PC-9 (cell line): ENCODE data around the gene IKZF3.
"Not testable (repeated sequence)": the region's sequence is repeated elsewhere in the genome, so short reads cannot be mapped to it uniquely, and the experiment has no call there.

Experiments used
- EZH2 ChIP-seq: fragments of 200-600 bp; sonication (generic); IDR thresholded peaks from 2 replicates; pipeline ENCODE4 v1.8.0; 2017; ENCODE audit warnings: antibody characterized with exemption, low read depth
- TF ChIP-seq, protein P1 (sequence below): fragments of 200-600 bp; sonication (generic); conservative IDR thresholded peaks from 2 replicates; pipeline ENCODE4 v1.6.1; 2017; ENCODE audit warnings: mixed run types, antibody characterized with exemption, mild to moderate bottlenecking, moderate library complexity

DNA sequence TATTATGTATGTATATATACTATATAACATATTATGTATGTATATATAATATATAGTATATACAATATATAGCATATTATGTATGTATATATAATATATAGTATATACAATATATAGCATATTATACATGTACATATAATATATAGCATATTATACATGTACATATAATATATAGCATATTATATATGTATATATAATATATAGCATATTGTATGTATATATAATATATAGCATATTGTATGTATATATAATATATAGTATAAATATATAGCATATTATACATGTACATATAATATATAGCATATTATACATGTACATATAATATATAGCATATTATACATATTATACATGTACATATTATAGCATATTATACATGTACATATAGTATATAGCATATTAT lies 13.9 kb downstream of the IKZF3 start:
- not testable (repeated sequence) for TF ChIP-seq EZH2
- TF ChIP-seq, protein P1, sequence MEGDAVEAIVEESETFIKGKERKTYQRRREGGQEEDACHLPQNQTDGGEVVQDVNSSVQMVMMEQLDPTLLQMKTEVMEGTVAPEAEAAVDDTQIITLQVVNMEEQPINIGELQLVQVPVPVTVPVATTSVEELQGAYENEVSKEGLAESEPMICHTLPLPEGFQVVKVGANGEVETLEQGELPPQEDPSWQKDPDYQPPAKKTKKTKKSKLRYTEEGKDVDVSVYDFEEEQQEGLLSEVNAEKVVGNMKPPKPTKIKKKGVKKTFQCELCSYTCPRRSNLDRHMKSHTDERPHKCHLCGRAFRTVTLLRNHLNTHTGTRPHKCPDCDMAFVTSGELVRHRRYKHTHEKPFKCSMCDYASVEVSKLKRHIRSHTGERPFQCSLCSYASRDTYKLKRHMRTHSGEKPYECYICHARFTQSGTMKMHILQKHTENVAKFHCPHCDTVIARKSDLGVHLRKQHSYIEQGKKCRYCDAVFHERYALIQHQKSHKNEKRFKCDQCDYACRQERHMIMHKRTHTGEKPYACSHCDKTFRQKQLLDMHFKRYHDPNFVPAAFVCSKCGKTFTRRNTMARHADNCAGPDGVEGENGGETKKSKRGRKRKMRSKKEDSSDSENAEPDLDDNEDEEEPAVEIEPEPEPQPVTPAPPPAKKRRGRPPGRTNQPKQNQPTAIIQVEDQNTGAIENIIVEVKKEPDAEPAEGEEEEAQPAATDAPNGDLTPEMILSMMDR: not testable (repeated sequence)
